ENCODE results near the gene KCNIP4.

KCNIP4 gene

GRCh38 chr4:21768349-21769310 lies 179.9 kb downstream of the KCNIP4 start:
- H3K4me3 ChIP-seq (ENCODE audit: low read length in 2 of 2), result no peak overlapping the region
- H3K9ac ChIP-seq (ENCODE audit: low read length in 2 of 2), result no peak overlapping the region
- no peaks in the 10 kb centered on the region for H3K9me3 ChIP-seq (ENCODE audit: control insufficient read depth in 2 of 2, low read length in 2 of 2)

GRCh38 chr4:21765810-21766407 lies 182.7 kb downstream of the KCNIP4 start:
- no peak overlapping the region for H3K9ac ChIP-seq (ENCODE audit: low read length in 2 of 2)
- H3K9me3 ChIP-seq (ENCODE audit: control insufficient read depth in 2 of 2, low read length in 2 of 2), result no peaks in the 10 kb centered on the region
- no peak overlapping the region for H3K27ac ChIP-seq (ENCODE audit: low read length)
- H3K4me1 ChIP-seq (ENCODE audit: control insufficient read depth, insufficient read depth, low read length), result no peaks in the 10 kb centered on the region
- H3K4me3 ChIP-seq (ENCODE audit: low read length in 2 of 2), result no peak overlapping the region
- H3K36me3 ChIP-seq (ENCODE audit: control insufficient read depth in 2 of 2, insufficient read depth in 2 of 2, low read length in 2 of 2), result no peaks in the 10 kb centered on the region
- H3K27me3 ChIP-seq (ENCODE audit: control insufficient read depth in 1 of 2, insufficient read depth in 2 of 2, low read length in 2 of 2), result no peaks in the 10 kb centered on the region

More at GRCh38 chr4:21768349-21769310, 179.9 kb downstream of the KCNIP4 start:
- no peaks in the 10 kb centered on the region for H3K4me1 ChIP-seq (ENCODE audit: control insufficient read depth, insufficient read depth, low read length)
- H3K27me3 ChIP-seq (ENCODE audit: control insufficient read depth in 1 of 2, insufficient read depth in 2 of 2, low read length in 2 of 2), result no peaks in the 10 kb centered on the region
- H3K36me3 ChIP-seq (ENCODE audit: control insufficient read depth in 2 of 2, insufficient read depth in 2 of 2, low read length in 2 of 2), result no peaks in the 10 kb centered on the region
- no peak overlapping the region for H3K27ac ChIP-seq (ENCODE audit: low read length)

- Histone ChIP-seq H3K4me3 (ENCODE audit: low read length in 2 of 2) (no peak overlapping the region), H3K9me3 (ENCODE audit: control insufficient read depth in 2 of 2, low read length in 2 of 2) (no peaks in the 10 kb centered on the region), H3K9ac (ENCODE audit: low read length in 2 of 2) (no peak overlapping the region), H3K4me1 (ENCODE audit: control insufficient read depth, insufficient read depth, low read length) (no peaks in the 10 kb centered on the region), H3K27me3 (ENCODE audit: control insufficient read depth in 1 of 2, insufficient read depth in 2 of 2, low read length in 2 of 2) (no peaks in the 10 kb centered on the region), H3K36me3 (ENCODE audit: control insufficient read depth in 2 of 2, insufficient read depth in 2 of 2, low read length in 2 of 2) (no peaks in the 10 kb centered on the region), H3K27ac (ENCODE audit: low read length) (no peak overlapping the region)
Observed at GRCh38 chr4:21763855-21764254, 184.7 kb downstream of the KCNIP4 start.

GRCh38 chr4:21757248-21757647 lies 191.3 kb downstream of the KCNIP4 start:
- no peak overlapping the region for H3K27ac ChIP-seq (ENCODE audit: low read length)
- no peaks in the 10 kb centered on the region for H3K27me3 ChIP-seq (ENCODE audit: control insufficient read depth in 1 of 2, insufficient read depth in 2 of 2, low read length in 2 of 2)

GRCh38 chr4:21753084-21753760 lies 195.3 kb downstream of the KCNIP4 start:
- Histone ChIP-seq H3K4me1 (ENCODE audit: control insufficient read depth, insufficient read depth, low read length) (no peaks in the 10 kb centered on the region), H3K9ac (ENCODE audit: low read length in 2 of 2) (no peak overlapping the region), H3K9me3 (ENCODE audit: control insufficient read depth in 2 of 2, low read length in 2 of 2) (no peaks in the 10 kb centered on the region), H3K27me3 (ENCODE audit: control insufficient read depth in 1 of 2, insufficient read depth in 2 of 2, low read length in 2 of 2) (peaks cover 0 to 2% of the 10 kb centered on the region in 2 donors), H3K36me3 (ENCODE audit: control insufficient read depth in 2 of 2, insufficient read depth in 2 of 2, low read length in 2 of 2) (no peaks in the 10 kb centered on the region), H3K27ac (ENCODE audit: low read length) (no peak overlapping the region), H3K4me3 (ENCODE audit: low read length in 2 of 2) (no peak overlapping the region)

More at GRCh38 chr4:21757248-21757647, 191.3 kb downstream of the KCNIP4 start:
- Histone ChIP-seq H3K36me3 (ENCODE audit: control insufficient read depth in 2 of 2, insufficient read depth in 2 of 2, low read length in 2 of 2) (no peaks in the 10 kb centered on the region), H3K4me3 (ENCODE audit: low read length in 2 of 2) (no peak overlapping the region), H3K4me1 (ENCODE audit: control insufficient read depth, insufficient read depth, low read length) (no peaks in the 10 kb centered on the region), H3K9ac (ENCODE audit: low read length in 2 of 2) (no peak overlapping the region), H3K9me3 (ENCODE audit: control insufficient read depth in 2 of 2, low read length in 2 of 2) (no peaks in the 10 kb centered on the region)

GRCh38 chr4:21752616-21753015 lies 196.0 kb downstream of the KCNIP4 start:
- H3K9me3 ChIP-seq (ENCODE audit: control insufficient read depth in 2 of 2, low read length in 2 of 2), result no peaks in the 10 kb centered on the region
- no peak overlapping the region for H3K9ac ChIP-seq (ENCODE audit: low read length in 2 of 2)
- H3K4me3 ChIP-seq (ENCODE audit: low read length in 2 of 2), result no peak overlapping the region
- H3K4me1 ChIP-seq (ENCODE audit: control insufficient read depth, insufficient read depth, low read length), result no peaks in the 10 kb centered on the region
- peaks cover 0 to 2% of the 10 kb centered on the region in 2 donors for H3K27me3 ChIP-seq (ENCODE audit: control insufficient read depth in 1 of 2, insufficient read depth in 2 of 2, low read length in 2 of 2)
- H3K36me3 ChIP-seq (ENCODE audit: control insufficient read depth in 2 of 2, insufficient read depth in 2 of 2, low read length in 2 of 2), result no peaks in the 10 kb centered on the region
- no peak overlapping the region for H3K27ac ChIP-seq (ENCODE audit: low read length)

- no peaks in the 10 kb centered on the region for H3K4me1 ChIP-seq (ENCODE audit: control insufficient read depth, insufficient read depth, low read length)
- no peaks in the 10 kb centered on the region for H3K36me3 ChIP-seq (ENCODE audit: control insufficient read depth in 2 of 2, insufficient read depth in 2 of 2, low read length in 2 of 2)
- H3K27me3 ChIP-seq (ENCODE audit: control insufficient read depth in 1 of 2, insufficient read depth in 2 of 2, low read length in 2 of 2), result peaks cover 0 to 2% of the 10 kb centered on the region in 2 donors
- H3K9me3 ChIP-seq (ENCODE audit: control insufficient read depth in 2 of 2, low read length in 2 of 2), result no peaks in the 10 kb centered on the region
- no peak overlapping the region for H3K27ac ChIP-seq (ENCODE audit: low read length)
- no peak overlapping the region for H3K9ac ChIP-seq (ENCODE audit: low read length in 2 of 2)
- no peak overlapping the region for H3K4me3 ChIP-seq (ENCODE audit: low read length in 2 of 2)
Observed at GRCh38 chr4:21749924-21750323, 198.6 kb downstream of the KCNIP4 start.

- Histone ChIP-seq H3K27ac (ENCODE audit: low read length) (no peak overlapping the region), H3K36me3 (ENCODE audit: control insufficient read depth in 2 of 2, insufficient read depth in 2 of 2, low read length in 2 of 2) (no peaks in the 10 kb centered on the region)
Observed at GRCh38 chr4:21749412-21749811, 199.2 kb downstream of the KCNIP4 start.

GRCh38 chr4:21744046-21744445 lies 204.5 kb downstream of the KCNIP4 start:
- no peaks in the 10 kb centered on the region for H3K4me1 ChIP-seq (ENCODE audit: control insufficient read depth, insufficient read depth, low read length)
- H3K4me3 ChIP-seq (ENCODE audit: low read length in 2 of 2), result no peak overlapping the region
- no peak overlapping the region for H3K9ac ChIP-seq (ENCODE audit: low read length in 2 of 2)
- H3K36me3 ChIP-seq (ENCODE audit: control insufficient read depth in 2 of 2, insufficient read depth in 2 of 2, low read length in 2 of 2), result no peaks in the 10 kb centered on the region
- H3K27ac ChIP-seq (ENCODE audit: low read length), result no peak overlapping the region
- no peaks in the 10 kb centered on the region for H3K27me3 ChIP-seq (ENCODE audit: control insufficient read depth in 1 of 2, insufficient read depth in 2 of 2, low read length in 2 of 2)
- H3K9me3 ChIP-seq (ENCODE audit: control insufficient read depth in 2 of 2, low read length in 2 of 2), result no peaks in the 10 kb centered on the region

More at GRCh38 chr4:21749412-21749811, 199.2 kb downstream of the KCNIP4 start:
- Histone ChIP-seq H3K4me1 (ENCODE audit: control insufficient read depth, insufficient read depth, low read length) (no peaks in the 10 kb centered on the region), H3K9me3 (ENCODE audit: control insufficient read depth in 2 of 2, low read length in 2 of 2) (no peaks in the 10 kb centered on the region), H3K27me3 (ENCODE audit: control insufficient read depth in 1 of 2, insufficient read depth in 2 of 2, low read length in 2 of 2) (peaks cover 0 to 2% of the 10 kb centered on the region in 2 donors), H3K9ac (ENCODE audit: low read length in 2 of 2) (no peak overlapping the region), H3K4me3 (ENCODE audit: low read length in 2 of 2) (no peak overlapping the region)

GRCh38 chr4:21742326-21742725 lies 206.2 kb downstream of the KCNIP4 start:
- no peaks in the 10 kb centered on the region for H3K36me3 ChIP-seq (ENCODE audit: control insufficient read depth in 2 of 2, insufficient read depth in 2 of 2, low read length in 2 of 2)
- no peak overlapping the region for H3K9ac ChIP-seq (ENCODE audit: low read length in 2 of 2)
- no peak overlapping the region for H3K27ac ChIP-seq (ENCODE audit: low read length)
- no peaks in the 10 kb centered on the region for H3K27me3 ChIP-seq (ENCODE audit: control insufficient read depth in 1 of 2, insufficient read depth in 2 of 2, low read length in 2 of 2)
- H3K4me3 ChIP-seq (ENCODE audit: low read length in 2 of 2), result no peak overlapping the region
- H3K9me3 ChIP-seq (ENCODE audit: control insufficient read depth in 2 of 2, low read length in 2 of 2), result no peaks in the 10 kb centered on the region
- no peaks in the 10 kb centered on the region for H3K4me1 ChIP-seq (ENCODE audit: control insufficient read depth, insufficient read depth, low read length)
